HG03060 (cell line): ENCODE results near the gene GDF11.
"Not testable (repeated sequence)": the region's sequence is repeated elsewhere in the genome, so short reads cannot be mapped to it uniquely, and the experiment has no call there.

Experiments used
- ATAC-seq: cut with Tn5 transposase; IDR thresholded peaks from one replicate; pipeline ENCODE4 v1.9.1; 2021; ENCODE audit warnings: low read depth, moderate number of reproducible peaks; ENCODE audit not compliant: unreplicated experiment

Gene GDF11

DNA sequence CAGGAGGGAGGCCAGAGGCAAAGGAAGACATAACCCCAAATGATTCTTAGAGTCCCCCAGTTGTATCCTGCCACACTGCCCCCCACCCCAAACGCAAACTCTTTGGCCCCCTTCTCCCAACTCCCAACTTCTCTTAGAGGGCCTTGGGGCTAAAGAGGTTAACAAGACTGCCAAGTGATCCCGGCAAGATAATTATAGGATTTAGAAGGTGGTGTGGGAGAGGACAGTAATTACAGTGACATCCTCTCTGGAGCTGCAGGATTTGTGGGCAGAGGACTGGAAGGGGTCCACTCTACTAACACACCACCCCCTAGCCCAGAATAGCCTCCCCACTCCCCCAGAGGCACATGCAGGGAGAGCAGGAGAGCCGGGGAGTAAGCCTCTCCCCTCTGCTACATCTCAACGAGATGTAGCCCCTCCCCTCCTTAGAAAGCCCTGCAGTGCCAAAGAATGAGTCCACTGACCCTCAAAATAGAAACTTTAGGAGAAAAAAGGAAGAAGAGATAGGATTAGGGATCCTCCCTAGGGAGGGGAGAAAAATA is 5.3 kb upstream of the GDF11 start:
- ATAC-seq, result no peak

DNA sequence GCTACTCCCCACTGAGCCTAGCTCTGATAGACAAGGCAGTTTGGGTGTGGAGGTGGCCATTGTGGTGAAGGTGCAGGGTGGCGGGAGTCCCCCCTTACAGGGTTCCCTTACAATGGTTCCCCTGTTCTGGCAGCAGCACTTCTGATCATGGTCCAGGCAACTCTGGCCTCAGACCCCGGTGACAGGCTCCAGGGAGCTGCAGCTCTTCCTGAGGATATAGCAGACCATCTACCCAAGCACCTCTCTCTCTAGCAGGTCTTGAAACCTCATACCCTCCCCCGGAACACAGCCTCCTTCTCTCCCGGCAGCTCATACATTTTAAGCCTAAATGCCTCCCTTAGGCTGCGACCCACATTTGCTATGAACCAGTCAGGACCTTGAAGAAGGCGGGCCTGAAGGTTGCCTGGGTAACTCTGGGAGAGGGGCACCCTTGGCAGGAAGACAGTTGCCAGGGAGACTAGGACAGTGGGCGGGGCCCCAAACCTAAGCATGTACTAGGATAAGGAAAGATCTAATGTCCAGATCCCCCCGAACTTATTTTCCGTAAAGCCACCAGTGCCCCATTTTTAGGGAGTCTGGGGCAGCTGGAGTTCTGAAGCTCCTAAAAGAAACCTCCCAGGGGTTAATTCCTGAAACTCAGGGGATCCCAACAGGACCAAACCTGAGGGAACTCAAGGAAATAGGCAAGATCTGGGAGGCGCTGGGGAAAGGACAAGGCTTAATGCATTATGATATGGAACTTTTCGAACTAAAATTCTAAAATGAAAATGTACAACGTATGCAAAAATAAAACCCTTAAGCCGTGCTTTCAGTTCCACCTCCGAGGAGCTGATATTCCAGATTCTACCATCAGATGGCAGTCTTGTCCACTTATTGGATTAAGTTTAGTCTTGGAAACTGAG is 4.5 kb upstream of the GDF11 start:
- ATAC-seq, result peak; percentile 58

DNA sequence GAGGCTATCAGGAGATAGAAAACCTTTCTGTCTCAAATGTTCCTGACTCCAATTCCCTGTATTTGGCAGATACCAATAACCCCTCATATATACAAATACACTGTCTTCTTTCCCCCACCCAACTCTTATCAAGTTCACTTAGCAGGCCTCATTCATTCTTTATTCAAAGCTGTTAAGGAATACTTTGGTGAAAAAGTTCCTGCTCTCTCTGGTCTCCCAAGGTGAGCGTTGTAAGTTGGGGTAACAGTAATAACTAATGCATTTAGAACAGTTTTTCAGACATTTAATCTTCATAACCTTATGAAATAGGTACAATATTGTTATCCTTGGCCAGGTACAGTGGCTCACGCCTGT is 3.9 kb upstream of the GDF11 start:
- ATAC-seq, result no peak

GRCh38 chr12:55741931-55742680 is 816 bp upstream of the GDF11 start:
- ATAC-seq, result no peak

DNA sequence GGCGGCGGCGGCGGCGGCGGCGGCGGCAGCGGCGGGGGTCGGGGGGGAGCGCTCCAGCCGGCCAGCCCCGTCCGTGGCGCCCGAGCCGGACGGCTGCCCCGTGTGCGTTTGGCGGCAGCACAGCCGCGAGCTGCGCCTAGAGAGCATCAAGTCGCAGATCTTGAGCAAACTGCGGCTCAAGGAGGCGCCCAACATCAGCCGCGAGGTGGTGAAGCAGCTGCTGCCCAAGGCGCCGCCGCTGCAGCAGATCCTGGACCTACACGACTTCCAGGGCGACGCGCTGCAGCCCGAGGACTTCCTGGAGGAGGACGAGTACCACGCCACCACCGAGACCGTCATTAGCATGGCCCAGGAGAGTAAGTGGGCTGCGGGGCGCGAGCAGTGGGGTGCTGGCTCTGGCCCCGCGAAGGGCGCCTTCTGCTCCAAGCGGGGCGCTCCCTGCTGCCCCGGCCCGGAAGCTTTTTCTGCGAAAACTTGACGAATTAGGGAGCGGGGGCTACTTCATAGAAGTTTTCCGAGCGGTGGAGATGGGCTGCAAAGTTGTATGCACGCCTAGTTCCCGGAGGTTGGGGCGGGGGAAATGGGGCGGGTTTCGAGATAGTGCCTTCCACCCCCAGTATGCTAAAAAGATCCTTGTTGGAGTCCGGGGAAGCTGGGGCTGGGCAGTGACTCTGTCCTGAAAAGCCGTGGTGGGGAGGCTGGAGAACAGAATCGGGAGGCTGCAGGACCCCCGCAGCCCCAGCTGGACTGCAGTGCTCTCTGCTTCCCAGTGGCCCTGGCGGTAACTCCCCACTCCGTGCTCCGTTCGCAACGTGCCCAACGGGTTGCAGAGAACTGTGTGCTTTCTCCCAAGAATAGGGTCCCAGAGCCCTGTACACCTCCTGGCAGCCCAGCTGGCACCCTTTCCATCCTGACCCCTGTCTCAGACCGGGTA is 751 bp downstream of the GDF11 start:
- ATAC-seq, result no peak

- ATAC-seq, result no peak
Measured at GRCh38 chr12:55744340-55745030, 1.6 kb downstream of the GDF11 start.

DNA sequence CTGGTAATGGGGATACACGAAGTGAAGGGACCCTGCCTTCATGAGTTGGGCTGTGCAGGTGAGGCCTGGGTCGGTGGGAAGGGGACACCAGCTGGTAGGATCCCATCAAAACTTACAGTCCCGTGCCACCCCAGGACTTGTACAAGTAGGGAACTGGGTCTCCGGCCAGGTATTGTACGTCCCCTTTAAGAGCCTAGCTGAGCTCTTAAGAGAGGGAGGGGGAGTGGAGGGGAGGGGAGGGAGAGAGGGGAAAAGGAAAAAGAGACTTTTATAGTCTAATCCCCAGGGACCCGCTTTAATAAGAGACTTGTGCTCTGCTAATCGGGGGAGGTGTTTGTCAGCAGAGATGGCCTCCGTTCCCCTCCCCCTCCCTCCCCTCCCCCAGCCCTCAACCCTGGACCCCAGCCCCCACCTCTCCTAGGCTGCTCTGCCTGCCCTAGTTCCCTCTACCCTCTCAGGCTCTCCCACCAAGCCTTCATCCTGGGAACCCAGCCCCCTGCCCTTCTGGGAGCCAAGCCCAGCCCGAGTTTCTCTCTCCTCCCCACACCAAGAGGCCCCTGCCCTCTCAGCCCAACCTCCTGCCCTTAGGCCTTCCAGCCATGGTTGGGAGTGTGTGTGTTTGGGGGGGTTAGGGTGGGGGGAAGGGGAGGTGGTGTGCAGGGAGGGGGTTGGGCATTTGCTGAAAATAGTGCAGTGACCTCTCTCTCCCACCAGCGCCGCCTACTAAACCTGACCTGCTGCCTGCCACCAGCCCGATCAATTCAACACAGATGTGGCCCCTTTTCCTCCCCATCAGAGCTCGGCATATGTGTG is 2.6 kb downstream of the GDF11 start:
- ATAC-seq, result no peak

- no peak for ATAC-seq
Measured at GRCh38 chr12:55746174-55746912, 3.4 kb downstream of the GDF11 start.

DNA sequence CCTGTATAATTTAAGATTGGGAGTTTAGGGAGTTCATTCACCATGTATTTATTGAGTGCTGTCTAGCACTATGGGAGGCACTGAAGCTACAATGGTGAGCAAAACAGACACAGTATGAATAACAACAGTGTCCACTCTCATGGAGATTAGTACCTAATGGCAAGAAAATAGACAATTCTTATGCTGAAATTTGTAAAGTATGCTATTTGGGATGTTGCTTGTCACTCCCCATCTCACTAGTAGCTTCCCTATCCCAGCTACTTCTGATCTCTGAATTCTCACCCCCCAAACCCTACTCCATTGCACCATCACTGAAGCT is 4.0 kb downstream of the GDF11 start:
- no peak for ATAC-seq

GRCh38 chr12:55748230-55748993 is 5.5 kb downstream of the GDF11 start:
- no peak for ATAC-seq

DNA sequence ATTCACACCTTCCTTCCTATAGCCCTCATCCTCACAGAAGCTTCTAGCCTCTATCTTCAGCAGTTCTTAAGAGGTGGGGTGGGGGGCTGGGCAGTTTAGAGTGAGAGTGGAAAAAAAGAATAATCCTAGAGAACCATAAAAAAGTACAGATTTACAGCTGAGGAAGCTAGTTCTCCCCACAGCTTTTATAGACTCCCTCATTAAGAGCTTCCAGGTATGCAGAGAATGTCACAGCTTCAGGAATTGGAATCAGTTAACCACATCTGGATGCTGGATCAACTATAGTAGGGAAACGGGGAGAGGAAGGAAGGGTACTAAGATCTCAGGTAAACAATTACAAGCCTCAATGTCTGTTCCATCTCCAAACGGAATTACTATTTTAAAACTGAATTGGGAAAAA is 12.3 kb downstream of the GDF11 start:
- ATAC-seq, result no peak

DNA sequence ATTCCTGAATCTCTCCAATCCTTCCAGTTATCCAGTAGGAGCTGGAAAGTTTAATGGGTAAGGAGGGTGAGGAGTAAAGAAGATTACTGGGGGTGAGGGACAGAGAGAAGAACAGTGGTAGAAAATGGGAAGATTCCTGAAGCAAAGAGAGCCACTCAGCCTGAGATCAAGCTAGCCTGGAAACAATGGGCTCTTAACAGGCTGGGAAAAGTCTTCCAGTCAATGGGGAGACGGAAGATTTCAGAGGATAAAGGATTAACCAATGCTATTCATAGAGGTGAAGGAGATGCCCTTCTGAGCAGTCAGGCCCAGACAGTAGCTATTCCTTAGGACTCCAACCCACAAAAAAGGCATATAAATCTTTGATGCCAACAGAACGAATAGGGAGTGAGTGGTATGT is 14.8 kb downstream of the GDF11 start:
- no peak for ATAC-seq

DNA sequence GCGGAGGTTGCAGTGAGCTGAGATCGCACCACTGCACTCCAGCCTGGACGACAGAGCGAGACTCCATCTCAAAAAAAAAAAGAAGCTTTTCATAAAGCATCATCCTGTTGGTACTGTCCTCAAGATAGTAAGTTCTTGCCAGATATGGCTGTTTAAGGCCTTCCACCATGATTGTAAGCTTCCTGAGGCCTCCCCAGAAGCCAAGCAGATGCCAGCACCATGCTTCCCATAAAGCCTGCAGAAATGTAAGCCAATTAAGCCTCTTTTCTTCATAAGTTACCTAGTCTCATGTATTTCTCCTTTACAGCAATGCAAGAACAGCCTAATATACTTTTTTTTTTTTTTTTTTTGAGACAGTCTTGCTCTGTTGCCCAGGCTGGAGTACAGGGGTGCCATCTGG is 15.7 kb downstream of the GDF11 start:
- ATAC-seq, result not testable (repeated sequence)

- no peak for ATAC-seq
Measured at GRCh38 chr12:55760663-55761062, 17.7 kb downstream of the GDF11 start.

GRCh38 chr12:55762646-55763045 is 19.7 kb downstream of the GDF11 start:
- no peak for ATAC-seq

DNA sequence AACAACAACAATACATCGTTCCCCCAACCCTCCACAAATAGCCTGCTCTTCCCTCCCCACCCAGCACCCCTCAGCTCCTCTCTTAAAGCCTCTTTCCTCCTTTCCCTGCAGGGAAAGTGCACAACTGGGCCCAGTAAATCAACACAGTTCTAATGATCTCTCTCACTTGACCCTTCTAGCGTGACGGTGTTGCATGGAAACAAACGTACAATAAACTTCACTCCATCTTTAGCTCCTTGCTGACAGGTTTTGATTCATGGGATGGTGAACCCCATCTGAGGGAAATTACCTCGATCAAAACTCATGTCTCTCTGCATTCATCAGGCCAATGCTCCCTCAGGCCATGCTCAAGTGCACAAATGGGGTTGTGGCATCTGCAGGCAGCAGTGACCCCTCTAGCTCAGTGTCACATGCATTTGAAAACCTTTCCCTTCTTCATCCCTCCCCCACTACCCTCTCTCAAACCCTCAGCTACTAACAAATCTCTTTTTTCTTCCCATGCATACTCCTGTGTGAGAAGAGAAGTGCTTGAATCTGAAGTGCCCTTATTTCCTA is 22.9 kb downstream of the GDF11 start:
- no peak for ATAC-seq

DNA sequence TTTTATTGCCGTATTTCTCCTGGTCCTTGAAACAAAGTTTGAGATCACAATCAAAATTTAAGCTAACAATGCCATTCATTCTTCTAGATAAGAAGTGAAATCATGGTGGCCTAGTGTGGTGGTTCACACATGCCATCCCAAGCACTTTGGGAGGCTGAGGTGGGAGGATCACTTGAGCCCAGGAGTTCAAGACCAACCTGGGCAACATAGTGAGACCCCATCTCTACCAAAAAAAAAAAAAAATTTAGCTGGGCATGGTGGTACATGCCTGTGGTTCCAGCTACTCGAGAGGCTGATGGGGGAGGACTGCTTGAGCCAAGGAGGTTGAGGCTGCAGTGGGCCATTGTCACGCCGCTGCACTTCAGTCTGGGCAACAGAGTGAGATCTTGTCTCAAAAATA is 24.2 kb downstream of the GDF11 start:
- ATAC-seq, result no peak

GRCh38 chr12:55771736-55772135 is 28.8 kb downstream of the GDF11 start:
- no peak for ATAC-seq
